ENCODE data around the gene ALDH4A1.
"Not testable (repeated sequence)": the region's sequence is repeated elsewhere in the genome, so short reads cannot be mapped to it uniquely, and the experiment has no call there.

The ALDH4A1 gene

DNA sequence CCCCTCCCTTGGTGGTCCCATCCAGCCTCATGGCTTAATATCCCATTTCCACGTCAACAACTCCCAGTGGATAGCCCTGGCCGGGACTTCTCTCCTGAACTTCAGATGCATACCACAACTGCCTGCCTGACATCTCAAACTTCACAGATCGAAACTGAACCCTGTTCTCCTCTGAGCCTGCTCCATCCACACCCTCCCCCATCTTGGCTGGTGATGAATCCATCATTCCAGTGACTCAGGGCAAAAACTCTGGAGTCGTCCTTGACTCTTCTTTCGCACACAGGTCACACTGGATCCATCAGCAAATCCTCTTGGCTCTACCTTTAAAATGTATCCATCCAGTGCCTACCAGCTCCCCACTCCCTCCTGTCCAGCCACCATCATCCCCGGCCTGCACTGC is 46.8 kb downstream of the ALDH4A1 start:
- no peak overlapping the region for H3K4me3 ChIP-seq (ENCODE audit: low read length)
- DNase-seq (ENCODE audit: low read depth) = no peak
- TF ChIP-seq, protein P1, sequence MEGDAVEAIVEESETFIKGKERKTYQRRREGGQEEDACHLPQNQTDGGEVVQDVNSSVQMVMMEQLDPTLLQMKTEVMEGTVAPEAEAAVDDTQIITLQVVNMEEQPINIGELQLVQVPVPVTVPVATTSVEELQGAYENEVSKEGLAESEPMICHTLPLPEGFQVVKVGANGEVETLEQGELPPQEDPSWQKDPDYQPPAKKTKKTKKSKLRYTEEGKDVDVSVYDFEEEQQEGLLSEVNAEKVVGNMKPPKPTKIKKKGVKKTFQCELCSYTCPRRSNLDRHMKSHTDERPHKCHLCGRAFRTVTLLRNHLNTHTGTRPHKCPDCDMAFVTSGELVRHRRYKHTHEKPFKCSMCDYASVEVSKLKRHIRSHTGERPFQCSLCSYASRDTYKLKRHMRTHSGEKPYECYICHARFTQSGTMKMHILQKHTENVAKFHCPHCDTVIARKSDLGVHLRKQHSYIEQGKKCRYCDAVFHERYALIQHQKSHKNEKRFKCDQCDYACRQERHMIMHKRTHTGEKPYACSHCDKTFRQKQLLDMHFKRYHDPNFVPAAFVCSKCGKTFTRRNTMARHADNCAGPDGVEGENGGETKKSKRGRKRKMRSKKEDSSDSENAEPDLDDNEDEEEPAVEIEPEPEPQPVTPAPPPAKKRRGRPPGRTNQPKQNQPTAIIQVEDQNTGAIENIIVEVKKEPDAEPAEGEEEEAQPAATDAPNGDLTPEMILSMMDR (conservative IDR thresholded peaks at IDR 0.05; ENCODE audit: low read depth, low read length) = no peak

- no peak for DNase-seq (ENCODE audit: low read depth)
- TF ChIP-seq, protein P1 (conservative IDR thresholded peaks at IDR 0.05; ENCODE audit: low read depth, low read length) = no peak
- H3K4me3 ChIP-seq (ENCODE audit: low read length) = no peak overlapping the region
These were observed 47.9 kb downstream of the ALDH4A1 start for GRCh38 chr1:18854331-18855025.

- DNase-seq (ENCODE audit: low read depth) = no peak
- H3K4me3 ChIP-seq (ENCODE audit: low read length) = no peak overlapping the region
- TF ChIP-seq, protein P1 (conservative IDR thresholded peaks at IDR 0.05; ENCODE audit: low read depth, low read length) = no peak
These were observed 49.9 kb downstream of the ALDH4A1 start for GRCh38 chr1:18852501-18852900.

DNA sequence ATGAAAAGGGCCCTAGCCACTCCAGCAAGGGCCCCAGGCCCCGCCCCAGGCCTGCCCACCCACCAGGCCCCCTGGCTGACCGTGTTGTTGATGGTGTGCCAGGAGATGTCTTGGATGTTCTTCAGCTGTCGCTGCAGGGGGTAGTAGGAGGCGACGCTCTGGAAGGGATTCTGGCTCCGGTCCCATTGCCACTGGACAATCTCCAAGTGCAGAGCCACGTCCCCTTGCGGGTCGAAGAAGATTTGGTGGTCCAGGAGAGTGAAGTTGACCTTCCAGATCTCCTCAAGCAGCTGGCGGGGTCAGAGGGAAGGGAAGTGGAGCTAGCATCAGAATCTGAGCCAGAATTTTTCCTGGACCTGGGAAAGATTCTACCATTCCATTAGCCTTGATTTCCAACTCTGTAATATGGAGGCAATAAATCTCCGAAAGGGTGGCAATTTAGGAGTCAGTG is 53.1 kb downstream of the ALDH4A1 start:
- H3K4me3 ChIP-seq (ENCODE audit: low read length) = no peak overlapping the region
- TF ChIP-seq, protein P1 (conservative IDR thresholded peaks at IDR 0.05; ENCODE audit: low read depth, low read length) = no peak
- DNase-seq (ENCODE audit: low read depth) = no peak

DNA sequence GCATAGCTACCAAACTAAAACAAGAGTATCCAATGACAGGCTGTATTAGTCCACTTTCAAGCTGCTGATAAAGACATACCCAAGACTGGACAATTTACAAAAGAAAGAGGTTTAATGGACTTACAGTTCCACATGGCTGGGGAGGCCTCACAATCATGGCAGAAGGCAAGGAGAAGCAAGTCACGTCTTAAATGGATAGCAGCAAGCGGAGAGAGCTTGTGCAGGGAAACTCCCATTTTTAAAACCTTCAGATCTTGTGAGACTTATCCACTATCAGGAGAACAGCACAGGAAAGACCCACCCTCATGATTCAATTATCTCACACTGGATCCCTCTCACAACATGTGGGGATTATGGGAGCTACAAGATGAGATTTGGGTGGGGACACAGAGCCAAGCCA is 54.6 kb downstream of the ALDH4A1 start:
- H3K4me3 ChIP-seq (ENCODE audit: low read length); DNase-seq (ENCODE audit: low read depth): not testable (repeated sequence)

DNA sequence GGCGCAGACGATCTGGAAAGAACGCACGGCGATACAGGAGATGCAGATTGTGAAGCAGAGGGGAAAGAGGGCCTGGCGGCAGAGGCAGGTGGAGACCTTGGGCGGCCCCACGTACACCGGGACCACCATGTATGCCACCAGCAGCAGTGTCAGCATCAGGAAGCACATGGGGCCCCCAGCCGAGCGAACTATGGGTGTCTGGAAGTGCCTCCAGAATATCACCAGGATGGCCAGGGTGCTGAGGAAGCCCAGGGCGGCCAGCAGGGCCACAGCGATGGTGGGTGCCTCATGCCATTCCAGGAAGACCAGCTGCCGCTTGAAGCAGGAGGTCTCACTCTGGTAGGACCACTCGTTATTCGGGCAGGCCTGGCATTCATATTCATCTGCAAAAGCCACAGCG is 62.2 kb downstream of the ALDH4A1 start:
- DNase-seq (ENCODE audit: low read depth) = no peak
- H3K4me3 ChIP-seq (ENCODE audit: low read length) = no peak overlapping the region
- TF ChIP-seq, protein P1 (conservative IDR thresholded peaks at IDR 0.05; ENCODE audit: low read depth, low read length) = no peak

- no peak for DNase-seq (ENCODE audit: low read depth)
These were observed 65.7 kb downstream of the ALDH4A1 start for GRCh38 chr1:18836654-18837053.

GRCh38 chr1:18832319-18832718 is 70.0 kb downstream of the ALDH4A1 start:
- H3K4me3 ChIP-seq (ENCODE audit: low read length); DNase-seq (ENCODE audit: low read depth): not testable (repeated sequence)

More at GRCh38 chr1:18836654-18837053, 65.7 kb downstream of the ALDH4A1 start:
- H3K4me3 ChIP-seq (ENCODE audit: low read length) = no peak overlapping the region
- TF ChIP-seq, protein P1 (conservative IDR thresholded peaks at IDR 0.05; ENCODE audit: low read depth, low read length) = no peak

All from retinal pigment epithelial cell (primary cell).